HG02938 (cell line): Measurements from ENCODE around the gene C15orf62.

Experiments used
- ATAC-seq: cut with Tn5 transposase; IDR thresholded peaks from one replicate; pipeline ENCODE4 v1.9.1; 2021; ENCODE audit warnings: mild to moderate bottlenecking, moderate library complexity; ENCODE audit not compliant: unreplicated experiment

C15orf62 gene

GRCh38 chr15:40808861-40809450 lies 39.2 kb downstream of the C15orf62 start:
- ATAC-seq: no peak

- no peak for ATAC-seq
These were observed 43.1 kb downstream of the C15orf62 start for GRCh38 chr15:40812721-40813425.

GRCh38 chr15:40815042-40815698 lies 45.4 kb downstream of the C15orf62 start:
- ATAC-seq: no peak

DNA sequence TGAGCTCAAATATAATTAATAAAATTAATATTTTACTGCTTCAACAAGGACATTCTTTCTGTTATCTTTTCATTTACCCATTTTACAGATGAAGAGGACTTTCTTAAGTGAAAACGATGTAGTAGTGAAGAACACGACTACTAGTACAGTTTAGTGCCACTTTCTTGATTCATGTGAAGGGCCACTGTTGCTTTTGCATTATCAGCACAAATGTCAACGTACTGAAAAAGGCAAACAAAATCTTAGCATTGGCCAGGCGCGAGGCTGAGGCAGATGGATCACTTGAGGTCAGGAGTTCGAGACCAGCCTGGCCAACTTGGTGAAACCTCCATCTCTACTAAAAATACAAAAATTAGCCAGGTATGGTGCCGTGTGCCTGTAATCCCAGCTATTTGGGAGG lies 49.3 kb downstream of the C15orf62 start:
- no peak for ATAC-seq

DNA sequence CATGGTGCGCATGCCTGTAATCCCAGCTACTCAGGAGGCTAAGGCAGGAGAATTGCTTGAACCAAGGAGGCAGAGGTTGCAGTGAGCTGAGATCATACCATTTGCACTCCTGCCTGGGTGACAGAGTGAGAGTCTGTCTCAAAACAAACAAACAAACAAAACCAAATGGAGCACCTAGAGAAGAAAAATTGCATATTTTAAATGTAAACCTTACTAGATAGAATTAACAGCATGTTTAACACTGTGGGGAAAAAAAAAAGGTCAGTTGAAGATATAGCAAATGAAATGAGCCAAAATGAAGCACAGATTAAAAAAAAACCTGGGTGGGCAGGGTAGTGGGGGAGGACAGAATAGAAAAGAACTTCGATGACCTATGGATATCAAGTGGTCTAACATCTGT lies 51.4 kb downstream of the C15orf62 start:
- ATAC-seq: no peak
